Activated CD4-positive, alpha-beta T cell treated with anti-CD3 and anti-CD28 coated beads, Interleukin-2, Interleukin-4, amounts not matched to agents 100 ng/mL and 50 ng/mL, durations not matched to agents 16 hours and 8 hours (primary cell): ENCODE measurements around the gene SYTL1.

Experiments
- DNase-seq: peaks from one replicate; pipeline ENCODE4 v3.0.0-alpha.2; 2020; ENCODE audit warnings: low spot score

Gene SYTL1

DNA sequence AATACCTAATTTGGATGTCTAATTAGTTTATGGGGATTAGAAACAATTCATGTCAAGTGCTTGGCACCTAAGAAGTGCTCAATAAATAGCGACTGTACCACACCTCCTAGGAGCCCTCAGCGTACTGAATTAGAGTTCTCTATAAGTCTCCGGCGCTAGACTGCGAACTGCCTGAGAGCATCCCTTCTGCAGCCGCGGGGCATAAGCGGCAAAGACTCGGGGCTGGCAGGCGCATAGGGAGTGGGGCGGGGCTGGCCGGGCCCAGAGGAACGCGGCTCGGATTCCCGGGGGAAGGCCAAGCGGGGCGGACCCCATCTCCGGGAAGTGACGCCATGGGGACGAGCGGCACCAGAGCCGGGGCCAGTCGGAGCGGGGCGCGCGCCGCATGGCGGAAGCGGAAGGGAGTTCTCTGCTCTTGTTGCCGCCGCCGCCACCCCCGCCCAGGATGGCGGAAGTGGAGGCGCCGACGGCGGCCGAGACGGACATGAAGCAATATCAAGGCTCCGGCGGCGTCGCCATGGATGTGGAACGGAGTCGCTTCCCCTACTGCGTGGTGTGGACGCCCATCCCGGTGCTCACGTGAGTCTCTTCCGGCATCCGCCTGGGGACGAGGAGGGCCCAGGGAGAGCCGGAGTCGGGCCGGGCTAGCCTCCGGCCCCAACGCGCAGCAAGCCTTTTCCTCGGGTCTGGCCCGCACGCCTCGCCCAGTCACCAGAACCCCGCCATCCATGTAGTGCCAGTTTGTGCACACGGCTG is 19.8 kb upstream of the SYTL1 start, which contains the start of gene TMEM222:
TSS of gene TMEM222 (plus strand) at position 351 of the 756 bp plus-strand sequence. CDS start at position 386, 35 bp downstream.
- peak; percentile 97 for DNase-seq

DNA sequence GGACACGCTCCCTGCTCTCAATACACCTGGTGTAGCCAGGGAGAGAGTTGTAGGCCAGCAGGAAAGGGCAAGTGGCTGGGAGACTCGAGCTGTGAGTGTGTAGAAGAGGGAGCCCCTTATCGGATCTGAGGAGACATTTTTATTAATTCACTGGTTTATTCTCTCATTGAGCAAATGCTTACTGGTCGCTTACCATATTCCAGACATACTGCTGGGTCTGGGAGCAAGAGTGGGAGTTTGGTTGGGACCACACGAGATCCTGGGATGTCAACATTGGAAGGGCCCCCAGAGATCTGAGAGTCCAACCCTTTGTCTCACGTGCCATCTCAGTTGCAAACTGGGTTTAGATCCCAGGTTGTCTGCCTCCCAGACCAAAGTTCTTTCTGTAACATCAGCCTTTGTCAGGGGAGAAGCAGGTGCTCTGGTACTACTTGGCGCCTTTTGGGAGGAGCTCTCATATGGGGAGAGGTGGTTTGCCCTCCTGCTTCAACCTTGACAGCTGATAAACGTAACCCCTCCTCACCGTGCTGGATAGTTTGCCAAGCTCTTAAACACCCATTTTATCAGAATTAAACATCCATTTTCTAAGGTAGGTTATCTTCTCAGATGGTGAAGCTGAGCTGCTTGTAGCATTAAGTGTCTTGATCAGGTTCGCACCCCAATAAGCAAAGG is 19.1 kb upstream of the SYTL1 start:
- no peak for DNase-seq

DNA sequence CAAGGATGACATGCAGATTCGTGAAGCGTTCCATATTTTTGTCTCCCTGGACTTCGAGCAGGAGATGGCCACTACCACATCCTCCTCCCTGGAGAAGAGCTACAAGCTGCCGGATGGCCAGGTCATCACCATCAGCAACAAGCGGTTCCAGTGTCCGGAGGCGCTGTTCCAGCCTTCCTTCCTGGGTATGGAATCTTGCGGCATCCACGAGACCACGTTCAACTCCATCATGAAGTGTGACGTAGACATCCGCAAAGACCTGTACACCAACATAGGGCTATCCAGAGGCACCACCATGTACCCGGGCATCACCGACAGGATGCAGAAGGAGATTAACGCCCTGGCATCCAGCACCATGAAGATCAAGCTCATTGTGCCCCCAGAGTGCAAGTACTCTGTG is 16.5 kb upstream of the SYTL1 start:
- no peak for DNase-seq

DNA sequence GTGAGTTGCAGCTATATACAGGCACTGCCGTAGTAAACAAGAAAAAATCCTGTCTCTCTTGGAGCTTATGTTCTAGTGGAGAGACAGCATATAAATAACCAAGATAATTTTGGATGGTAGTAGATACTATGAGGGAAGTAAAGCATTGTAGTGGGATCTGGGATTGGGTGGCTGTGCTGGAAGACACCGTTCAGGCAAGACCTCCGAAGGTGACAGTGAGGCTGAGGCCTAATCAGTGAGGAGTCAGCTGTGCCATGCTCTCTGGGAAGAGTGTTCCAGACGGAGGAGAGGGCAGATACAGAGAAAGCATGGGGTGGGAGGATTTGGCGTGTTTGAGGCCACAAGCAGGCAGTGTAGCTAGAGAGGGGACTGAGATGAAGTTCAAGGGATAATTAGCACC is 13.9 kb upstream of the SYTL1 start:
- no peak for DNase-seq

DNA sequence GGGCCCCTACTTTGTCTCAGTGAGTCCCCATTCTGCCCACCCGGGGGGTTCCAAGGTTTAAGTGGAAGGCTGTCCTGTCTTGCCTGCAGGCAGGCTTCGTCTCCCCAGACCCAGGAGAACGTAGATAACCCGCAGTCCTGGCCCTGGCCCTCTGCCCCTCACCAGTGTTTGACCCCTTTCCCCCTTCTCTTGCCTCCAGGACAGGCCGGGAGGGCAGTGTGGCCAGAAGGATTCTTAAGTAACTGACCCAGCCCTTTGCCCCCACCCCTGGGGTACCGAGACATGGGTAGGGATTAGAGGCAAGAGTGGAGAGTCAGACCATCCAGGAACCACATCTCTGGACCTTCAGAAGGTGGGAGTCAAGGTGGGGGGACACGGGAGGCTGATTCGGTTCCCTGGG is 11.0 kb upstream of the SYTL1 start:
- no peak for DNase-seq

DNA sequence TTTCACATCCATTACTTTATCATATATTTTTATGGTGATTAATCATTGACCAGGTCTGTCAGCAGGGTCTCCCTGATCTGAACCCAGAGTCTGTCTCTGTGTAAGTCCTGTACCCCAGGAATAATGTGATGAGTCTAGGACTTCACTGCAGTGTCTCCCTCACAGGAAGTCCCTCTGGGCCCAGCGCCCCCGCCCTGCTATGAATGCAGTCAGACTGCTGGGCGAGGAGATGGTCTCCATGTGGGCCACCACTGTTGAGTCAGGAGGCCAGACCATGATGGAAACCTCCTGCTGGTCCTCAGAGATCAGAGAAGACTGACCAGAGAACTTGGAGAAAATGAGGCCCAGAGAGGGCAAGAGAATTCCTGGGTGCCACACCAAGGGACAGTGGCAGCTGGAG is 10.4 kb upstream of the SYTL1 start:
- DNase-seq: no peak

DNA sequence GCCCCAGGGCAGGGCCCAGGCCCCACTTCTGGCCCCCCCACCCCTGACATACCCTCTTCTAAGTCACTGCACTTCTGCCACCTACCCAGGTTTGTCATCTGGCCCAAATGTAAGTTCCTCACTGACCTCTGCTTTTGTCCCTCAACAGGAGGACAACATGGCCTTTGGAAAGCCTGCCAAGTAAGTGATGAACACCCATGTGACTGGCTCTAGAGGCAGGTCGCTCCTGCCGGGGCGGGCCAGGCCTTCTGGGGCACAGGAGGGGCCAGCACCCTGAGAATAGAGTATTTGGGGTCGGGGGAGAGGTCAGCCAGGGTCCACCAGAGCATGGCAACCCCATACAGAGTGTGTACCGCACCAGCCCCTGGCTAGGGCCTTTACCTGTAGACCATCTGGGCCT is 9.9 kb upstream of the SYTL1 start:
- DNase-seq: no peak

DNA sequence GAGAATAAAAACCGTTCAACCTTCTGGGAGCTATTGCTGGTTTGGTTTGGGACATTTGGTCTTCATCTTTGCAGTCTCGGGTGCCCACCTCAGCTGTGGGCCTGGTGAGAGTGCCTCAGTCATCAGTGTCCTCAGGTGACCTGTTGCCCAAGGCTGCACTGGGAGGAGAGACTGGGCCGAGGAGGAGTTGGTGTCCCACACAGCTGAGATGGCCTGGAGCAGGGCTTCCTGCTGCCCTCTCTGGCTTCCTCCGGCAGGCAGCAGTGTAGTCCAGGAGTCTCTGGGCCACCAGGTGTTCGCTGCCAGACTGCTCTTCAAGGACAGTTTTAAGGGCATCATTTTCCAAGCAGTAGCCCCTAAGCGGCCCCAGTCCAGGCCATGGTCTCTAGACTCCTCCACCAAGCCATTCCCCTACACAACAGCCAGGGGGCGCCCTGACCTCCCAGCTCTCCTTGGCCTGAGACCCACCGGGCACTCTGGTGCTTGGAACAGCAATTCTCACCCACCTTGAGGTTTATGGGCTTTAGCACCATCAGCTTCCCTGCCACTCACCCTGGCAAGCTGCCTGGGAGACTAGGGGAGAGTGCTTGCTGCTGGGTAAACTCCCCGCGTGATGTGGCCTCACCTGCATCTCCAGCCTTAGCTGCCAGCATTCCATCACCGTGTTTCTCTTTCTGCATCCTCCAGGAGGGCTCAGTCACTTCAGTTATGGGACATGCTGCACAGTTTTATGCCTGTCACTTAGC is 9.1 kb upstream of the SYTL1 start:
- peak; percentile 45 for DNase-seq

DNA sequence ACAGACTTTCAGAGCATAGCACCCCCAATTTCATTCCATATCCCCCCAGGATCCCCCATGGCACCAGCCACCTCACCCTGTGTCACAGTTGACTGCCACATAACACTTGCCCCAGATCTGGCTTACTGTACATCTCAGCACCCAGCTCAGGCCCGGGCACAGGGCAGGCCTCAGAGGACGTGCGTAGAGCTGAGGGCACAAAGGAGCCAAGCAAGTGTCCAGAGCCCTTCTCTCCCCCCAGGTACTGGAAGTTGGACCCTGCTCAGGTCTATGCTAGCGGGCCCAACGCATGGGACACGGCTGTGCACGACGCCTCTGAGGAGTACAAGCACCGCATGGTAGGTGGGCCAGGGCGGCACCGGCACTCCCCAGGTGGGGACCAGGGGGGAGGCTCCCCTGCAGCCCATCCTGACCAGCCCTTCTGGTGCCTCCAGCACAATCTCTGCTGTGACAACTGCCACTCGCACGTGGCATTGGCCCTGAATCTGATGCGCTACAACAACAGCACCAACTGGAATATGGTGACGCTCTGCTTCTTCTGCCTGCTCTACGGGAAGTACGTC is 8.0 kb upstream of the SYTL1 start:
- DNase-seq: no peak

DNA sequence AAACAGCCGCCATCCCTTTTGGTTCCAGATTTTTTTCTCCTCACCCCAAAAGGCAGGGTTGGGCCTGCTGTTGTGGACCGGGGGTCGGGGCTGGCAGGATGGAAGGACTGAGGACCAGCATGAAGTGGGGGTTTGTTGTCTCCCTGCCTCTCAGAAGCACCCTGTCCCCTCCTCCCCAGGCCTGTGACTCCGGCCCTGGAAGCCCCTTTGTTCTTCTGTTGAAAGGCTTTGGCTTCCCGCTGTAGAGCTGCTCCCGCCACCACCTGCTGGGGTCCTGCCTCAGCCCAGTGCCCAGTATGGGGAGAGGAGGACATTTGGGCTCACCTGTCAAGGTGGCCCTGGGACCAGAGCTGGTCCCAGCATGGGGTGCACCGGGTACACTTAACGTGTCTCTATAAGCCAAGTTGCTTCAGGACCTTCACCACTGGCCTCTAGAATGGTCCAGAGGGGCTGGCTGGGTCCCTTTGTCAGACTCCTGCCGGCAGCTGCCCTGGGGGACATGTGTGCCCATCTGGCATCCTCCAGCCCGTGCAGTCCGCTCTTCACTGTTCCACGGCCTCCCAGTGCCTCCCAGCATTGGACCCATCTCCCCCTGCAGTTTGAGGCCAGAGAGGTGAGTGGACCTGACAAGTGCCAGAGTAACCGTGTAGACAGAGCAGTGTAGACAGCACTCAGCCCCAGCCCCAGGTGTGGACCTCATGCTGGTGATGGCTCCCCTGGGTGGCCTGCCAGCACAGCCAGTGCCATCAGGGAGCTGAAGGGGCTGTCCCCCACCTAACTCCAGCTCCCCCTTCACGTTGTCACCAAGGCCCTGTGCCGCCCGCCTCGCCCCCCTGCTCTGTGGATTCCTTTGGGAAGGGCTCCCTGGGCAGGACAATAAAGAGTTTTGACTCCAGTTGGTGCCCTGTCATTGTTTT is 6.1 kb upstream of the SYTL1 start:
- DNase-seq: no peak

DNA sequence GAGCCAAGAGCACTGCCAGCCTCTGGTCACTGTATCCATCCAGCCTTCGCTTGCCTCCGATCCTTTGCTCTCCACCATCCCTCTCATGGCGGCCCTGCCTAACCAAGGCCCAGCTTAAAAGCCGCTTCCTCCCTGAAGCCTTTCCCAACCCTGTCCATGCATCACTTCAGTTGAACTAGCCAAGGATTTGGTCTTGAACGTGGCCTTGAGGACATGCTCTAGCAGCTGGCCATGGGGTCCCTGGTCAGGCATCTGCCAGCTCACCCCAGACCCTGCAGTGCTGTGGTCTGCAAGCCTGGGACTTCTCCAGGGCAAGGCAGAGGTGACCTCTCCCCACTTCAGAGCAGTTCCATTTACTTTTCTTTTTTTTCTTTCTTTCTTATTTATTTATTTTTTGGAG is 5.1 kb upstream of the SYTL1 start:
- no peak for DNase-seq

DNA sequence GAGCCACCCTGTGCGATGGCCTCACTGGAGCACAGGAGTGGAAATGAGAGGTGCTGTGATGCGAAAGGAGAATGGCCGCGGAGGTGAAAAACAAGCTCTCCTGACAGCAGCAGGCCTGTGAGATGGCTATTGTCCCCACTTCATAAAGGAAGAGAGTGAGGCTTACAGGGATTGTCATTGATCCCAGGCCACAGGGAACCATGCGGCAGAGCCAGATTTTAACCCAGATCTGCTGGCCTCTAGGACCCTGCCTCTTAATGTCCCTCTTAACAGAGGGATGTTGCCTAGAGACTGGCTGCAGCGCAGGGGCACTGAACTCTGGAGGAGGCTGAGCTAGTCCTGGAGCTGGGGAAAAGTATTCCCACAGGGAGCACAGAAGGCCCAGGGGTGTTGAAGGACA is 3.1 kb upstream of the SYTL1 start:
- DNase-seq: no peak

DNA sequence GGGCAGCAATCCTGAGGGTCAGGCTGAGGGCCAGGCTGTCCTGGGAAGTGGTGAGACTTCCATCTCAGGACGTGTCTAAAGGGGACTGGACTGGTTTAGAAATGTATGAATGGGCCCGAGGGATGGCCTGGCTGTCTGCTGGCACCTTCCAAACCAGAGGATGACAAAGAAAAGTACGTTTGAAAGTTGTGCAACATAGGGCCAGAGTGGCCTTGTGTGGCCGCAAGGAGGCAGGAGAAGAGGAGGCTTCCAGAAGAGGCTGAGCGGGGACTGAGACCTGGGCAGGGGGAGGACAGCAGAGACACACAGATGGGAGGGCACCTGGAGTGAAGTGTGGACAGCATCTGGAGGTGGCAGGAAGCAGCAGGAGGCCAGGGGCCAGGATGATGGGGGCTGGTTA is 2.6 kb upstream of the SYTL1 start:
- DNase-seq: no peak

DNA sequence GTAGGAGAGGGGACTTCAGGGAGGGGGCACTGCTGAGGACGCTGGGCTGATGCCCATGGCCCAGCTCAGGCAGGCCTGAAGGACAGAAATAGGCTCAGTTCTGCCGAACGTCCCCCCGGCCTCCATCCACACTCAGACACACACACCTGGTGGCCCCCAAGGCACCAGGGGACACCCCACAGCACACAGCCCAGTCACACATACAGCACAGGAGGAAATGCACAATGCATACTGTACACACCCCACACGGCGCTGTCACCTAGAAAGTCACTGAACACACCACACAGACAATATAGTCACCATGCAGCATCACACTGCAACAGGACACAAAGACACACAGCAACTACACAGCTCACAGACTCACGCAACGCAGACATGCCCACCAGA is 562 bp downstream of the SYTL1 start:
- no peak for DNase-seq

DNA sequence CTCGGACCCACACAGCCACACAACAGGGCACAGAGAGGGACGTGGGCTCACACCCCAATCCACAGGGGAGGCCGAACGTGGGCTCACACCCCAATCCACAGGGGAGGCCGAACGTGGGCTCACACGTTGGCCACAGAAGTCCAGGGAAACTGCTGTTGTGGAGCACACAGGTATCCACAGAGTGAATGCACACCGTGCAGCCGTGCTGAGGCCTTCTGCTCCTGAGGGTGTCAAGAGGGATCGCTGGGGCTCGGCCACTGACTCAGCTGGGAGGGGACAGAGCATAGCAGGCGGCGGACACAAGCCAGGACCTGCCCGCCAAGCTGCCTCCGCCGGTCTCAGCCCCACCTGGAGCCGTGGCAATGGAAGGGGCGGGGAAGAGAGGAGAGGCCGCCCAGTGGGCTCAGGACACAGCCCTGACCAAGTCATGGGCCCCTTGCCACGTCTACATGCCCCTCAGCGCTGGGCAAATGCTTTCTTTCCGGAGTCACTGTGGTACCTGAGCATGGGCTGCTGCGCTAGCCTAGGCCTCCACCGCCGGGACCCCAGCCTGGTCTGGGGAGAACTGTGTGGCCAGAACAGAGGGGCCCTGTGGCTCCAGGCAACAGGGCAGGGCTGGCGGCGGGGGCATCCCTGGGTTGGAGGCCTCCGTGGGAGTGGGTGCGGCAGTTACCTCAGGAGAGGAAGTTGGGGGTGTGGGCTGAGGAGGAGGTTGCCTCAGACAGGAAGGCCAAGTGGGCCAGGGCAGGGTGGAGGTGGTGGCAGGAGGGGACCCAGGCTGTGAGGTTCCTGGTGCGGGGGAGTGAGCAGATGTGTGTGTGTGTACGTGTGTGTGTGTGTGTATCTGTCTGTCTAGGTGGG is 1.2 kb downstream of the SYTL1 start:
- peak; percentile 75 for DNase-seq

DNA sequence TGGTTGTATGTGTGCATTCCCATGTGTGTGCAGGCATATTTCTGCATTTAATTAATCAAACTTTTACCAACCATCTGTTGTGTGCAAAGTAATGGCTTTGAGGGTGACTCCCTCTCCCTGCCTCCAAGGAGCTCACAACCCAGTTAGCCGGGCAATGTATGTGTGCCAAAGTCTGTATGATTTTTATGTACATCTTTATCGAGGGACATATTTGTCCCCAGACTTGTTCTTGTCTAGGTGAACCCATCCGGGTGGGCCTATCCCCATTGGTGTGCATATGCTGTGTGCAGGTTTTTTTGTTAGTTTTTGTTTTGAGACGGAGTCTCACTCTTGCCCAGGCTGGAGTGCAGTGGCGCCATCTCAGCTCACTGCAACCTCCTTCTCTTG is 1.8 kb downstream of the SYTL1 start:
- DNase-seq: no peak

DNA sequence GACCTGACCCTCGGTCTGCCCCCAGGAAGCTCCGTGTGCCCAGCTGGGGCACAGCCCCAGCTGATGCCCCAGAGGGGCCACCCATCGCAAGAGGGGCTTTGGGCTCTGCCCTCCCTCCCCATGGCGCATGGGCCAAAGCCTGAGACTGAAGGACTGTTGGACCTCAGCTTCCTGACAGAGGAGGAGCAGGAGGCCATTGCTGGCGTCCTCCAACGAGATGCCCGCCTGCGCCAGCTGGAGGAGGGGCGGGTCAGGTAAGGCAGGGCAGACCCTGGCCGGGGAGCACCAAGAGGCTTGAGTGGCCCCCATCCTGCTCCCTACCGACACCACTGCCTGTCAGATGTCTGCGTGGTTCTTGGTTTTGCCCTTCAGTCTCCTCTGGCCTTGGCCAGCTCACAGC is 3.5 kb downstream of the SYTL1 start:
- no peak for DNase-seq

DNA sequence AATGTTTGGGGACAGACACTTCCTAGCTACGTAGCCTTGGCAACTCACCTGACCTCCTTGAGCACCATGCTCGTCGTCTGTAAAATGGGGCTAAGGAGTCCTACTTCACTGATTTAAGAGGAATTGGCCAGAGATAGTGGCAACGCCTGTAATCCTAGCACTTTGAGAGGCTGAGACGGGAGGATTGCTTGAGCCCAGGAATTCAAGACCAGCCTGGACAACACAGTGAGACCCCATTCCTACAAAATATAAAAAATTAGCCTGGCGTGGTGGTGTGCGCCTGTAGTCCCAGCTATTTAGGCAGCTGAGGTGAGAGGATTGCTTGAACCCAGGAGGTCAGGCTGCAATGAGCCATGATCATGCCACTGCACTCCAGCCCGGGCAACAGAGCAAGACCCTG is 4.5 kb downstream of the SYTL1 start:
- no peak for DNase-seq

DNA sequence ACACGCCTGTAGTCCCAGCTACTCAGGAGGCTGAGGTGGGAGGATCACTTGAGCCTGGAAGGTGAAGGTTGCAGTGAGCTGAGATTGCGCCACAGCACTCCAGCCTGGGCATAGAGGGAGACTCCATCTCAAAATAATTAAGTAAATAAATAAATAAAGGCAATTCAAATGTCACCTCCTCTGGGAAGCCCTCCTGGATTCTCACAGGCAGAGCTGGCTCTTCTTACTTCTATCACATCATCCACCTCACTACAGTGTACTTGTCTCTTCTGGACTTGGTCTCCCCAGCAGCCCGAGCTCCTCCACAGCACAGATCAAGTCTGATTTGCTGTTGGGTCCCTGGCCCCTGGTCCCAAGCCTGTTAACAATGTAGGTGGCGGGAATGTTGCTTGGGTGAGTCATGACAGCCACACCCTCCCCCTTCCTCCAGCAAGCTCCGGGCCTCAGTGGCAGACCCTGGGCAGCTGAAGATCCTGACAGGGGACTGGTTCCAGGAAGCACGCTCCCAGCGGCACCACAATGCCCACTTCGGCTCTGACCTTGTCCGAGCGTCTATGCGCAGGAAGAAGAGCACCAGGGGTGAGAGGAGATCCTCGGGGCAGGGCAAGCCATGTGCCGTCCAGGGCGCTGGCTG is 5.3 kb downstream of the SYTL1 start:
- DNase-seq: no peak
